GM18858 (cell line): Measurements from ENCODE around the gene PEPD.

Experiments
- ATAC-seq: cut with Tn5 transposase; IDR thresholded peaks from one replicate; pipeline ENCODE4 v1.9.1; 2021; ENCODE audit not compliant: unreplicated experiment

The PEPD gene

DNA sequence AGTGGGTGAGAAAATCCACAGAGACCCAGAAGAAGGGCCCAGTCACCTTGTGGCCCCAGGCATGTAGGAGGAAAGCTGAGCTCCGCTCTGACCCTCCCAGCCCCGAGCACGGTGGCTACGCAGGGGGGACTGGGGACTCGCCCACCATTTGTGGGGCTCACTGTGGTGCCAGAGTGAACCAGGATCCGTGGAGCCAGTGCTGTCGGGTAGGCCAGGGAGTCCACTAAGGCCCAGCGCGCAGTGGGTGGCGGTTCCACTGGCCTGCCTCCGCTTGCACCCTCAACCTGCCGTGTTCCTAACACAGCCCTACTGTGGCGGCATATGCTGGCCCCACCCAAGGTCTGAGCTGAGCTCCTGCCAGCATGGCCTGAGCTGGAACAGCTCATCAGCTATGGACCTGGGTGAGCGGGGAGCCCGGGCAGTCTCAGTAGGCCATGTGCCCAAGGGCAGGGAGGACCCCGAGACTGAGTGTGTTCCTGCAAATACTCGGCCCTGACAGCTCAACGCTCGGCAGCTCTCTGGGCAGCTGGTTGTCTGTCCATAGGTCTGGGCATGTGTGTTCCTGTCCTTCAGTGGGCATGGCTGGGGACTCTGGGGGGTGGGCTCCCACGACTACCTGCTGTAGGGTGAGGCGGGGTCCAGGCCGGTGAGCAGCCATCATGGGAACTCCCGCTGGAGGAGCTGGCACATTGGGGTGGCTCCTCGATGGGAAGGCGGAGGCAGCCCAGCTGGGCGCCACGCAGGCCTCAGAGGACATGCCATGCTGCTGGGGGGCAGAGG is 111.5 kb downstream of the PEPD start:
- ATAC-seq, result no peak

DNA sequence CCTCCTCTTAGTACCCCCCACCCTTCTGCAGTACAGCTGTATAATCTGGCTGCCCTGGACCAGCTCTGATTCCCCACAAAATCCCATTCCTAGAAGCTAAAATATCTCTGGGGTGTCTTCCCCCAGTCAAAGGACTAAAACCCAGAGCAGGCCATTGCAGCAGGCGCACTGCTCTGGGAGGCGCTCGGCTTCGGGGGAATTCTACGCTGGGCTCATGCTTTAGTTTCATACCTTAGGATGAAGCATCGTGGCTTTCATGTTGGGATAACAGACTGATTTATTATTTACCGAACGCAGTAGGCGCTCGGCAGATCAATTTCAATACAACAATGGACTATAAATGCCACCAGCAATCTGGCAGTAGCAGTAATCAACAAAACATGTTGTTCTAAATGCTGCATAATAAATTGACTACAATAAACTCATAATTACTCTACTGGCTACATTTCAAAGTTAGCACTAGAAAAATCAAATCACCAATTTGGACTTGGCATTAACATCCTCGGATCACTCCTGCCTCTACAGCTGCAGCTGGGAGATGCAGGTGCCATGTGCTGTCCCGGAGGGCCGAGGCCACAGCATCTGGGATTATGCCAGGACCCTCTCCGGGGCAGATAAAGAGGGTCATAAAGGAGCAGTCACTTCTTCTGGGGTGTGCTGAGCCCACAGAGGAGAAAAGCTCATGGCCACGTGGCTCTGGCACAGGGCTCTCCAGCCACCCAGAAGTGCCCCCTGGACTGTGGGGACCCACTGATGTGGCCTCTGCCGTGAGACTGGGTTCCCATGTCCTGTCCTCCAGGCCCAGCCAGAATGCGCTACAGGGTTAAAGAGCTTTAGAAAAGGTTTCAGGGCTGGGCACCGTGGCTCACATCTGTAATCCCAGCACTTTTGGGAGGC is 112.8 kb downstream of the PEPD start:
- no peak for ATAC-seq

DNA sequence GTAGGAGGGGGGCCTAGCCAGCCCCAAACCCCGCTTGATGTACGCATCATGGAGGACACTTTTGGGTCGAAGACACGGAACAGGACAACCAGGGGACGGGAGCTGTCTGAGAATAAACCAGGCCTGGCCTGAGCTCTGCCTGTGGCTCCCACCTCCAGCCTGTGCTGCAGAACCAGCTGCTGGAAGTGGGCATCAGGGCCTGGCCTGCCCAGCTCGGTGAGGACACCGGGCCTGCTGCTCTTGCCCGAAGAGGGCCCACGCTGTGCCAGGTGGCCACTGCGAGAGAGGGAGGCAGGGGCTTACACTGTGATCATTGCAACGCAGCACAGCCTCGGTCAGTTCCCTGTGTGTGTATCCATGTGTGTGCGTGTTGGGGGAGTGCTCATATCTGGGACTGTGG is 113.5 kb downstream of the PEPD start:
- no peak for ATAC-seq

DNA sequence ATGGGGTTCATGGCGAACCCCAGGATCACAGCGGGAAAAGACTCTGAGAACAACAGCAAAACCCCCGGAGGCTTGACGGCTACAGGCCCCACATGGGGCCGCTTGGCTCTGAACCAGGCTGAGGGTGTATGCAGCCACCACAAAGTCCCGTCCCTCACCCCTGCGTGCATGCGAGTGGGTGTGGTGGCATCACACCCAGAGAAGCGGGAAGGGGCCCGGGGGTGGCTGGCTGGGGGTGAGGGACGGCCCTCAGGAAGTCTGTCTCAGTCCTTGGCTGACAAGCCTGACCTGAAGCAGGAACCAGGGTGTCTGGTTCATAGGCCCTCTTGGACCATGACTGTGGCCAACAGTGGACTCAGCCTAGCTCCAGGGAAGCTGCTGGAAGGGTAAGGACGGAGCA is 113.9 kb downstream of the PEPD start:
- no peak for ATAC-seq

DNA sequence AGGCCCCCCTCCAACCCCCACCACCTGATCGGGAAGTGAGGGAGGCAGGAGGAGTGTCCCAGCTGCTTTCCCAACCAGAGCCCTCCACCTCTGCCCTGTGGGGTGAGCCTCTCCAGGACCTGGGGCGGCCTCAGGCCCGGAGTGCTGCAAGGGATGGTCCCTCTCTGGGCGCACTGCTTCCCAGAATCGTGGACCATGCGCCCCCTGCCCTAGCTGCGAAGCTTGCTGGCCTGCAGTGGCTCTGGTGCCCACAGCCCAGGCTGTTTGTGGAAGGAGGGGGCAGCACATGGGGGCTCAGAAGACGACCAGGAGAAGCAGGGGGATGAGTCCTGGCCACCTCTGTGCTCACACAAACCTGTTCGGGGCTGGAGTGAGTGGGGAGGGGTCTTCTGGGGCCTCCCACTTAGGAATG is 114.4 kb downstream of the PEPD start:
- no peak for ATAC-seq

DNA sequence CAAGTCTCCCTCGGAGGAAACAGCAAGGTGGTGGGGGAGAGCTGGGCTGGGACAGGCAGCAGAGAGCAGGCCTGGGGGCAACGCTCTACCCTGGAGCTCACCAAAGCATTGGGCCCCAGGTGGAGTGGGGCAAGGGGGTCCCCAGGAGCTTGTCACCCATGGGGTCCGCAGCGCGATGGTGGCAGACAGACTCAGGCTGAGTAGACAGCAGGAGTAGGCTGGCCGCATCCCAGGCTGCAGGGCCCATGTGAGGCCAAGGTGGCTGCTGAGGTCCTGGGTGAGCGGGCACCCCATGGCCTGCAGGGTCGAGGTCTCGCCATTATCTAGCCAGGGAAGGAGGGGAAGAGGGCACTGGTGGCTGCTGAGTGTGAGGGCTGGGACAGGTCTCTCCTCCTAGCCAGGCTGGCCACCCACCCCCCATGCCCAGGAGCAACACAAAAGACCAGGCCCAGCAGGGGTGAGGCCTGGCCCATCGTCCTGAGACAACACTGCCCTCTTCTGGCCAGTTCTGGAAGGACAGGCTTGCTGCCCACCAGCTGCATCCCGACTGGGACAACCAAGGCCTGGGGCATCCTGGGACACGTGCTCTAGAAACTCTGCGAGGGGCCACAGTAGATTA is 115.0 kb downstream of the PEPD start:
- ATAC-seq, result no peak

DNA sequence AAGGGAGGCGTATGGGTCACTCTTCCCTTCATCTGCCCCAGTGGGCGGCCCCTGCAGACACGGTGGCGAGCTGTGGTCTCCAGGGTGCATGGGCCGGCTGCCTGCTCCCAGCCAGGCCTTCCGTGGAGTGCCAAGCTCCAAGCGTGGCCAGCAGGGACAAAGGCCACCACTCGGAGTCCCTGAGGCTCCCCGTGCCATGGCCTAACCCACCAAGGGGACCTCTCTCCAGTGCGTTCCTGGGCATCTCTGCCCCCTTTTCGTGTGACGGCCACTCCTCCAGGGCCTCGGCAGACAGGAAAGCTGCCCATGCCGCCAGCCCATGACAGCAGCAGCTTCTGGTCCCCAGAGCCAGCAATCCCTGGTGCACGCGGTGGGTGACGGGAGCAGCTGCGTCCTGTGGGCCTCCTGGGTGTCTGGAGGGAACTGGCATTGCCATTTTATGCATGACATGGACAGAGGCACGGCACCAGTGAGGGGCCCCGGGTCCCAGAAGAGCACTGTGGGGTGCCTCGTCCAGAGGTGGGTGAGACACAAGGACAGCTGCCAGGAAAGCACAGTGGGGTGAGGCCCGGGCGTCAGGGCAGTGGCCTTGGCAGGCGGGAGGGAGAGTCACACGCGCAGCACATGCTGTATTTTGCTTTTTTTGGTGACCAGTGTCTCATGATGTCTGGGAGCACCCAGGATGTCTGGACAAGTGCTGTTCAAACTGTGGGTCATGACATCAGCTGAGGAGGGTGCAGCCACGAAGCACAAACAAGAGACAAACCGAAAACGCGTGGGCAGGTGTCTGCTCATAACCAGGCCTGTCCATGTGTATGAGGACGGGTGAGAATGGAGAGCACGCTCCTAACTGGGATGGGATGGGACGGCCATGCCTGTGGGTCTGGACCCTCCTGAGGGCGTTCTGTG is 115.8 kb downstream of the PEPD start:
- no peak for ATAC-seq

DNA sequence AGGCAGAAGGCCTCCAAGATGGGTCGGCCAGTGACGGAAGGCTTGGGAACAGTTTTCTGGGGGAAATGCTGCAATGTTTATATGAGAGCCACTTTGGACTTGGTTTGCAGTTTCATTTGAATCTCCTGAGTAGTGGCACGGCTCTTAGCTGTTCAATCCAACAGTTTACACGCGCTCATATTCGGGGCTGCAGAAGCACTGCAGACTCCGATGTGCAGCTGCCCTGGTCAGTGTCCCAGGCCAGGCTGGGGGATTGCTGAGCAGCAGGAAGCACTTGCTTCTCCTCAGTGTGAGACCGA is 116.4 kb downstream of the PEPD start:
- no peak for ATAC-seq

DNA sequence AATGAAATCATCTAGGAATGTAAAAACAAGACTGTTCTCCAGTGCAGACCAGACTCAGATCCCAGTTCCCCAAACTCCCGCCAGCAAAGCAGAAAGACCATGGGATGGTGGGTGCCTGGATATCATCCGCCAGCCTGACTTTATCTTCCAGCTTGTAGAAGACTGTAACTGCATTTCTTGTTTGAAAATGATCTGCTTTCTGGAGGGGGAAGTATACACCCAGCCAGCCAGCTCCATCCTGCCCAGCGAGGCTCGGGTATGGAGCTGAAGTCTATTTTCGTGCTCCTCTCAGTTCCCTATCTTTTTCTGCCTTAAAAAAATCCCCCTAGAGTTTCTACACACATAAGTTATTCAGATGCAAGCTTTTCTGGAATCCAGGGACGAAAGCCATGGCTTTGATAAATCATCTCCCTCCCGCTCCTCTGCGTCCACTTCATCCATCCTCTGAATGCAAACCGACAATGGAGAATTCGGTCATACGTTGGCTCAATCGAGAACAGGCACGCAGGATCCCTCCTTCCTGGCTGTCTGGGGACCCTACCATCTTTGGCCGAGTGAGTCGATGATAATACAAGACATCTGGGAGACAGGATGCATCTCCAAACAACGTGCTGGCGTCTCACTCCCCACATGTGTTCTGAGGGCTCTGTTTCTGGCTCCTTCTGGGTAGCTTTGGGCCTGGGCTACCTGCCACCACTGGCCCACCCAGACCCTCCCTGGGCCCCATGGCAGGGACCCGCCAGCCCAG is 116.9 kb downstream of the PEPD start:
- no peak for ATAC-seq

DNA sequence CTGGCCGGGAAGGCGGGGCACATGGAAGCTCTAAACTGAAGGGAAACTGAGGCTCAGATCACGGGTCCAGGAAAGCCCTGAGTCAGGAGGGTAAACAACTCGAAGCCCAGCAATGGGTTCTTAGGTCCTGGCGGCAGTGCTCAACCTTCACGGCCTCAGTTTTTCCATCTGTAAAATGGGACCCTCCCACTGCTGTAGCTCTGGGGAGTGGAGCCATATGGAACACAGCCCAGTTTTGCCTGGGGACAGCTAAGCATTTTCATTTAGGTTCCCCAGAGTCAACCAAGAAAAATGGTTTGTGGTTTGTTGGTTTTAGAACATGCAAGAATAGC is 117.7 kb downstream of the PEPD start:
- ATAC-seq, result no peak

DNA sequence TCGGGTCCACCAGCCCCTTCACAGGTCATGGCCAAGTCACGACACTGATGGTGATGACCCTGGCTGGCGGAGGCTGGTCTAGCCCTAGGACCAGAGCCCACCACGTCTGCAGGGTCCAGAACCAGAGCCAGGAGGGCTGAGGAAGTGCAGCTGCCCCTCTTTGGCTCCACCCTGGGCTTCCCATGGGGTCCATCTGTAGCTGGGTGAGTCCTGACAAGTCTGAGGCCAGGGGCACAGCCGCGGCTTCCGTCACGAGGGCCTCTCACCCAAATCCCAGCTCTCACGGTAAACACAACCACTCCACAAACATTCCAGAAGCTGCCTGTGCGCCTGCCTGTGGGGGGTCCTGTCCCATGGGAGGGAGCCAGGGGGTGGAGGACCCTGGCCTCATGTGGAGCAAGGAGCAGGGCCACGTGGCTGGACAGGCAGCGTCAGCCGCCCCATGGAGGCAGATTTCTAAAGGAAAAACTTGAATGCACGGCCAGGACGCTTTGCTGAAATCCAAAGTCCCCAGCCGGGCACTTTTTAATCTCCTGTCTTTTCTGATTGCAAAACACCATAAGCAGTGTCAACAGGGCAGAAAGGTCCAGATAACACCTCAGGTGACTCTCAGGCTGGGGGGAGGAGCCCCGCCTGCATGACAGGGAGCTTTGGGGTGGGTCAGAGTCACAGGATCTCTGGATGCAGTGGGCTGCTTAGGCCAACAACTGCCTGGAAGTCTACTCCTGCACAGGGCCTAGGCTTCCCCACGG is 118.2 kb downstream of the PEPD start:
- no peak for ATAC-seq

DNA sequence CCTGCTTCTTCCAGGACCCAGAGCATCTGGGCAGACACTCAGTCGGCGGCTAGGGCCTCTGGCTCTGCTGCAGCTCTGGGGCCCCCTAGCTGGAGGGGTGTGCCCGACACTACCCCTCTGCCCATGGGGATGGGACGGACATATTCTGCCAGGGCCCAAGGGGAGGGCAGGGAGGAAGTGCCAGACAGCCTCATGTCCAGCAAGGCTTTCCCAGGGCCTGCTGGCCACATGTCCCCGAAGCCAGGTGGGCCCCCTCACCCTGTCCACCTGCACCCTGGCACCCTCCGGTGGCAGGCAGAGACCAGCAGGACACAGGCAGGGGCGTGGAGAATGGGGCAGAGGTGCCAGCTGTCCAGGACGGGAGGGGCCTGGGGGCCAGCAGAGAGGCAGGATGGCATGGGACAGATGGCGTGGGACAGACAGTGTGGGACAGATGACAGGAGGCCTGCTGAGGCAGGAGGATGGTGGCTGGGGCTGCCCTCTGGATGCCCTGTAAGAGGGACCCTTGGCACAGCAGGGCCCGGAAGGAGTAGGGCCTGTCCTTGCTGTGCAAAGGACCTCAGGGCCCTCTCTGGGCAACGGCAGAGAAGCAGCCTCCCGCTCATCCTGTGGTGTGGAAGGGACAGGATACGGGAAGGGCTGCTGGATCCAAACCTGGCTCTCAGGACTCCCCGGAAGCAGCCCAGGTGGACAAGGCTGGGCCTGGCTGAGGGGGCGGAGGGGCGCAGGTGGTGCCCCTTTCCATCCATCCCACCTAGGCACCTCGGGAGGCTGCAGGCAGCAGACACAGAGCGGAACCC is 119.0 kb downstream of the PEPD start:
- no peak for ATAC-seq

DNA sequence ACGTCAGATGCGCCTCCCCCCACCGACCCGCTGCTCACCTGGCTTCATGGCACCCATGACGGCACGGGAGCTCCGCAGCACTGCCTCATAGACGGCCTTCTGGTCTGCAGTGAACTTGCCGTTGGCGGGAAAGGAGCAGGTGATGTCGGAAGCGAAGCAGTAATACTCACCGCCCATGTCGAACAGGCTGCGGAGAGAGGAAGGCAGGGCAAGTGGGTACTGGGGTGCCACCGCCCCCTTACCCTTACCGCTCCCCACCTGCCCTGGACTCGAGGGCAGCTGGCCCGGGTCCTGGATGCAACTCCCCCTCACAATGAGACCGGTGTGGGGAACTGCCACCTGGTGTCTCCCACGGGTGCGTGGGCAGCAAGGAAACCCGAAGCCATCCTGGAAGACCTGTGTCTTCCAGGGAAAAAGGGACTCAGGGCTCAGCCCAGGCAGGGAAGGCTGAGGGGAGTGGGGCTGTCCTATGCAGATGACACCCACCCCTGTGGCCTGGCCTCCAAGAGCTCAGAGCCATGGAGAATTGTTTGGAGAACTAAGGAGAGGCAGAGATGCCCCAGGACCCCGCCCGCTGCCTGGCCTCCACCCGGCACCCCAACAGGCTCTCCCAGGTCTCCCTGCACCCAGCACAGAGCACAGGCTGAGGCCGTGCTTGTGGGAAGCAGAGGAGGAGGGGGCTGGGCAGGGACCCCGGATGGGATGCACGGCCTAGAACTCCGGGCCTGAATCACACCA is 119.7 kb downstream of the PEPD start:
- no peak for ATAC-seq

DNA sequence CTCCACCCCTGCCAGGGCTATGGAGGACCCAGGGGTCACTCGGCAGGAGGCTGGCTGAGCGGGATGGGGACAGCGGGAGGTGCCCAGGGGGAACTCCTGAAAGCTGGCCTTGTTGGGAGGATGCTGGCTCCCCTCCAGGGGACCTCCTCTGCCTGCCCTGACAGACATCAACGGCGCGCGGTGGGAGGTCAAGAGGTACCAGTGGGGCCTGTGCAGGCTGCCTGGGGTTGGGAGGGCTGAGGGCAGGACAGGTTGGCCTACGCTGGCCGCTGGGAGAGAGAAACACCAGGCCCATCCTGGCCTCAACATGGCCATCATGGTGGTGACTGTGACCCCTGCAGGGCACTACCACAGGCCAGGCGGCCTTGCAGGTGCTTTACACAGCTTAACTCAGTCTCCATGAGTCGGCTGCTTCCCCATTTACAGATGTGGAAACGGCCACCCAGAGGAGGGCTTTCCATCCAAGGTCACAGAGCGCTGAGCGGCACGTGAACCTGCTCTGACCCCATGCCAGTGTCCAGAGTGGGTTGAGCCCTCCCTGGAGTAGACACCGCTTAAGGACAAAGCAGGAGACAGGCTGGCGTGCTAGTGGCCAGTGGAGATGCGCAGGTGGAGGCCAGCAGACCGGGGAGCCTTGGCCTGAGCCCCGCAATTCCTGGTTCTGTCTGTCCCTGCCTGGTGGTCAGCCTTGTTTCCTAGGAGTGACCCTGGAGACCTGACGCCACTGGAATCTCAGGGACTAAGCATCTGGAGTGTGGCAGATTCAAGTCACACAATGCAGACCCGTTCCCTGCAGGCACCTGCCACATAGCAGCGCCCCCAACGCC is 120.5 kb downstream of the PEPD start:
- no peak for ATAC-seq

DNA sequence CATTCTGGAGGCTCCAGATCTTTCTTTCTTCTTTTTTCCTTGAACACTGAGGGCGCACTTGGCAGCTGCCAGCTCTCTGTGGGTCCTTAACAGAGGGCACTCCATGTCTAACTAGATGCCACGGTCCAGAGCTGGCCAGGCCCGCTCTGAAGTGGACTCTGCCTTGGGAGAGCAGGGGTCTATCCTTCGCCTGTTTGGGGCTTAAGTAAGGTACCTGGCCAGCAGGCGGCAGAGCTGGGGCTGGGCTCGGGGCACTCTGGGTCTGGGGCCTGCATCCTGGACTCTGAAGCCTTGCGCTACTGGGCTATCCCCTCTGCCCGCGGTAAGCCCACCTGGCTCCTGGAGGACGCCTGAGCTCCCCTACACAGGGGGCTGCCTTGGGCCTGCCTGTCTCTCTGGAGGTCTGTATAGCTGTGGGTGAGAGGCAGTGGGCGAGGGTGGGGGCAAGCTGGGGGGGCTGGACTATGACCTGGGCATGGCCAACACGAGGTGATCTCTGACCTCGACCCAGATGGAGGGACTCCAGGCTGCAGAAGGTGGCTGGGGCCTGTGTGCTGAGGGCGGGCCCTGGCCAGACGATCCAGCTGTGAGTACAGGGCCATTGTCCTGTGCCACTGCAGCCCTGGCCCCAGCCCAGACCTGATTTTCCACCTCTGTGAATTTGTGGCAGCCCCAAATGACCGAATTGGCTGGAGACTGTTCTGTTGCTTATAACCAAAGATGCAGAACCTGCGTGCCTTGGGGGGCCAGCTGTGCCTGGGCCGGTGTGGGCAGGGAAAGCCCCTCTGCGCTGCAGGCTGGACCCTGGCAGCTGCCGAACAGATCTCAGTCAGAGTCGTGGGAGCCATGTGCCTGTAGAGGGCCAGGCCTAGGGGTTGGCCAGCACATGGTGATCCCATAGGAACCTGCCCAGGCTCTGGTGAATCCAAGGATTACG is 121.6 kb downstream of the PEPD start:
- no peak for ATAC-seq

DNA sequence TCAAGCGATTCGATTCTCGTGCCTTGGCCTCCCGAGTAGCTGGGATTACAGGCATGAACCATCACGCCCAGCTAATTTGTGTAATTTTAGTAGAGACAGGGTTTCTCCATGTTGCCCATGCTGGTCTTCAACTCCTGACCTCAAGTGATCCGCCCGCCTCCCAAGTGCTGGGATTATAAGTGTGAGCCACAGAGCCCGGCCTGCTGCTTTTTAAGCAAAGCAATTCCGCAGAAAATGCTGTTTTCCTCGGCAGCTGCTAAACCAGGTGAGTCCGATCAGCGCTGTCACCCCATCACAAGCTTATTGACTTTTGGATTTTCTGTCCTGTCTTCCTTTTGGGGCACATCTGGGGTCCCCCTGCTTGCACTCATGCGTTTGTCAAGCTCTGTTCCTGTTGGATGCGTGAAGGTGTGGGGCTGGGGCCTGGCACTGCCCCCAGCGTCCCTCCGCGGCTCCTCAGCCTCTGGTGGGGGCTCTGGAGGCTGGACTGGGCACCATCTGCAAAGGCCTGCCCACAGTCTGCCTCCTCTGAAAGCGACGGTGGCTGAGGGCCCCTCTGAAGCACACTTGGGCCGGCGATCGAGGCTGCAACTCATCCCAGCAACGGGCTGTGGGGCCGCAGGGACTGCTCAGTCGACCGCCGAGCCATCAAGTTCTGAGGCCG is 122.4 kb downstream of the PEPD start:
- ATAC-seq, result no peak
